Measurements from ENCODE around the gene OR7G1.

GRCh38 chr19:9149997-9150396 lies 34.4 kb upstream of the OR7G1 start:
- no peak for TF ChIP-seq CTCF (conservative IDR thresholded peaks at IDR 0.05; ENCODE audit: low read depth, low read length)
- no peak for TF ChIP-seq SMC3 (IDR thresholded peaks at IDR 0.05; ENCODE audit: low read depth, low read length)
- TF ChIP-seq BHLHE40 (IDR thresholded peaks at IDR 0.05; ENCODE audit: low read depth, low read length) = no peak
- TF ChIP-seq POLR2A (IDR thresholded peaks at IDR 0.05; ENCODE audit: low read depth, low read length) = no peak
